Measurements from ENCODE around the gene ESR1.

DNA sequence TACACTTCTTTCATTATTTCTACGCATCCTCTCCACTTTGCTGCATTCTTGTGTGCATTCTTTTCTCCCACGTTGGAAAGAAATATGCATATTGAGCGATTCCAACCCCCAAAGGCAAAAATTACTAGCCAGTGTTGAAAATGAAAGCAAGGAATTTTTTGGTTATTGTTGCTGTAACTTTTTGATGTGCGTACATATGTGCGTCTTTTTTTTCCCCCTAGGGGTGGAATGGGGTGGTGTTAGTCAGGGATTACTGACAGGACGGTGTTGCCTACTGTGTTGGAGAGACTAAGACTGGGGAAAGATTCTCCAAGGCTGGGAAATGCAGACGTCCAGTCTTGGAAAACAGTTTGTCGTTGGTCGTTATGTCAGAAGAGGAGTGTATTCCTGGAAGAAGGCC is 44.2 kb upstream of the ESR1 start:
- TF ChIP-seq, protein P1, sequence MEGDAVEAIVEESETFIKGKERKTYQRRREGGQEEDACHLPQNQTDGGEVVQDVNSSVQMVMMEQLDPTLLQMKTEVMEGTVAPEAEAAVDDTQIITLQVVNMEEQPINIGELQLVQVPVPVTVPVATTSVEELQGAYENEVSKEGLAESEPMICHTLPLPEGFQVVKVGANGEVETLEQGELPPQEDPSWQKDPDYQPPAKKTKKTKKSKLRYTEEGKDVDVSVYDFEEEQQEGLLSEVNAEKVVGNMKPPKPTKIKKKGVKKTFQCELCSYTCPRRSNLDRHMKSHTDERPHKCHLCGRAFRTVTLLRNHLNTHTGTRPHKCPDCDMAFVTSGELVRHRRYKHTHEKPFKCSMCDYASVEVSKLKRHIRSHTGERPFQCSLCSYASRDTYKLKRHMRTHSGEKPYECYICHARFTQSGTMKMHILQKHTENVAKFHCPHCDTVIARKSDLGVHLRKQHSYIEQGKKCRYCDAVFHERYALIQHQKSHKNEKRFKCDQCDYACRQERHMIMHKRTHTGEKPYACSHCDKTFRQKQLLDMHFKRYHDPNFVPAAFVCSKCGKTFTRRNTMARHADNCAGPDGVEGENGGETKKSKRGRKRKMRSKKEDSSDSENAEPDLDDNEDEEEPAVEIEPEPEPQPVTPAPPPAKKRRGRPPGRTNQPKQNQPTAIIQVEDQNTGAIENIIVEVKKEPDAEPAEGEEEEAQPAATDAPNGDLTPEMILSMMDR (IDR thresholded peaks at IDR 0.05), result peak in 4 of 6 experiments; percentile 22 to 37 (median 31)
- TF ChIP-seq POLR2A (IDR thresholded peaks at IDR 0.05), result no peak
- no peak for TF ChIP-seq POLR2AphosphoS5 (IDR thresholded peaks at IDR 0.05)

Measured in upper lobe of left lung (tissue), 4 donors.